CD4-positive, alpha-beta T cell treated with Interleukin-2 at 100 ng/mL for 4 hours (primary cell): ENCODE results near the gene IMMP2L.

Experiments used
- DNase-seq: peaks from one replicate; pipeline ENCODE4 v3.0.0-alpha.2; 2020; ENCODE audit warnings: low spot score

IMMP2L gene

GRCh38 chr7:111558991-111559390 lies 3.3 kb downstream of the IMMP2L start:
- DNase-seq = no peak

- DNase-seq = no peak
These were observed 5.3 kb downstream of the IMMP2L start for GRCh38 chr7:111556977-111557376.

- DNase-seq = no peak
These were observed 8.2 kb downstream of the IMMP2L start for GRCh38 chr7:111554086-111554485.

- no peak for DNase-seq
These were observed 21.2 kb downstream of the IMMP2L start for GRCh38 chr7:111541067-111541466.

GRCh38 chr7:111540199-111540815 lies 22.0 kb downstream of the IMMP2L start:
- no peak for DNase-seq

- no peak for DNase-seq
These were observed 25.2 kb downstream of the IMMP2L start for GRCh38 chr7:111537134-111537533.

- DNase-seq = no peak
These were observed 27.0 kb downstream of the IMMP2L start for GRCh38 chr7:111535142-111535870.

- DNase-seq = no peak
These were observed 29.7 kb downstream of the IMMP2L start for GRCh38 chr7:111532625-111533024.

- DNase-seq = no peak
These were observed 30.3 kb downstream of the IMMP2L start for GRCh38 chr7:111531993-111532392.

GRCh38 chr7:111530356-111530668 lies 32.0 kb downstream of the IMMP2L start:
- no peak for DNase-seq

- no peak for DNase-seq
These were observed 32.6 kb downstream of the IMMP2L start for GRCh38 chr7:111529507-111530355.

- DNase-seq = no peak
These were observed 34.0 kb downstream of the IMMP2L start for GRCh38 chr7:111528331-111528730.

- DNase-seq = no peak
These were observed 34.7 kb downstream of the IMMP2L start for GRCh38 chr7:111527545-111527944.

- no peak for DNase-seq
These were observed 37.2 kb downstream of the IMMP2L start for GRCh38 chr7:111525100-111525499.

GRCh38 chr7:111521660-111522059 lies 40.6 kb downstream of the IMMP2L start:
- DNase-seq = no peak

- no peak for DNase-seq
These were observed 44.0 kb downstream of the IMMP2L start for GRCh38 chr7:111518264-111518663.

- DNase-seq = no peak
These were observed 44.7 kb downstream of the IMMP2L start for GRCh38 chr7:111517549-111517951.

GRCh38 chr7:111516612-111517011 lies 45.7 kb downstream of the IMMP2L start:
- no peak for DNase-seq

- no peak for DNase-seq
These were observed 48.7 kb downstream of the IMMP2L start for GRCh38 chr7:111513566-111513965.

GRCh38 chr7:111511845-111512244 lies 50.4 kb downstream of the IMMP2L start:
- no peak for DNase-seq

GRCh38 chr7:111510584-111511378 lies 51.5 kb downstream of the IMMP2L start:
- no peak for DNase-seq

GRCh38 chr7:111510062-111510461 lies 52.2 kb downstream of the IMMP2L start:
- no peak for DNase-seq
